PFSK-1 (cell line): Measurements from ENCODE around the gene PLEKHG4B.

ENCODE experiments used
- FOXP2 ChIP-seq: optimal IDR thresholded peaks from 2 replicates; pipeline ENCODE3; 2011; ENCODE audit warnings: borderline replicate concordance, control low read depth, inconsistent platforms; ENCODE audit not compliant: insufficient read depth; ENCODE audit errors: extremely low read length, extremely low read depth
- POLR2AphosphoS5 ChIP-seq: IDR thresholded peaks from 2 replicates; pipeline ENCODE4 v1.6.1; 2012; ENCODE audit warnings: low read depth, mild to moderate bottlenecking, control low read depth, low read length, moderate library complexity
- REST ChIP-seq, 2 experiments: IDR thresholded peaks; 2 replicates each; pipeline versions ENCODE4 v1.6.1 to v1.8.0; 2011 to 2012; ENCODE audit warnings: low read depth in 2 of 2, low read length in 2 of 2, control low read depth in 1 of 2, inconsistent platforms in 1 of 2, mild to moderate bottlenecking in 1 of 2, moderate library complexity in 1 of 2; ENCODE audit not compliant: insufficient read depth in 1 of 2
- SIN3A ChIP-seq: IDR thresholded peaks from 2 replicates; pipeline ENCODE4 v1.6.1; 2012; ENCODE audit warnings: mild to moderate bottlenecking, low read length, moderate library complexity, borderline replicate concordance; ENCODE audit not compliant: insufficient read depth
- TAF1 ChIP-seq: IDR thresholded peaks from 2 replicates; pipeline ENCODE4 v1.6.1; 2012; ENCODE audit warnings: low read length, control low read depth, borderline replicate concordance; ENCODE audit not compliant: insufficient read depth

GRCh38 chr5:105504-106070 is 13.6 kb downstream of the PLEKHG4B start:
- TF ChIP-seq SIN3A (no peak), POLR2AphosphoS5 (no peak), TAF1 (no peak), REST (IDR thresholded peaks at IDR 0.05; ENCODE audit: insufficient read depth in 1 of 2, low read depth in 2 of 2, low read length in 2 of 2) (no peak), FOXP2 (no peak)
